HG02571 (cell line): ENCODE measurements around the gene BMPR1A.
"Not testable (repeated sequence)": the region's sequence is repeated elsewhere in the genome, so short reads cannot be mapped to it uniquely, and the experiment has no call there.

Source experiments
- ATAC-seq: cut with Tn5 transposase; IDR thresholded peaks from one replicate; pipeline ENCODE4 v1.9.1; 2021; ENCODE audit warnings: mild to moderate bottlenecking, moderate library complexity; ENCODE audit not compliant: unreplicated experiment

Gene BMPR1A

GRCh38 chr10:86728056-86728455 lies 28.4 kb upstream of the BMPR1A start:
- ATAC-seq = no peak

GRCh38 chr10:86729677-86730076 lies 26.7 kb upstream of the BMPR1A start:
- ATAC-seq = no peak

GRCh38 chr10:86730227-86730626 lies 26.2 kb upstream of the BMPR1A start:
- ATAC-seq = no peak

- no peak for ATAC-seq
These were observed 23.6 kb upstream of the BMPR1A start for GRCh38 chr10:86732771-86733170.

- ATAC-seq = no peak
These were observed 23.2 kb upstream of the BMPR1A start for GRCh38 chr10:86733260-86733671.

GRCh38 chr10:86734207-86734988 lies 22.0 kb upstream of the BMPR1A start:
- no peak for ATAC-seq

GRCh38 chr10:86735278-86735677 lies 21.1 kb upstream of the BMPR1A start:
- not testable (repeated sequence) for ATAC-seq

GRCh38 chr10:86742230-86742629 lies 14.2 kb upstream of the BMPR1A start:
- ATAC-seq = no peak

- ATAC-seq = no peak
These were observed 12.2 kb upstream of the BMPR1A start for GRCh38 chr10:86744067-86744725.

GRCh38 chr10:86747796-86748581 lies 8.4 kb upstream of the BMPR1A start:
- ATAC-seq = no peak

GRCh38 chr10:86749854-86750253 lies 6.6 kb upstream of the BMPR1A start:
- no peak for ATAC-seq

GRCh38 chr10:86751477-86751876 lies 4.9 kb upstream of the BMPR1A start:
- no peak for ATAC-seq

GRCh38 chr10:86752311-86752710 lies 4.1 kb upstream of the BMPR1A start:
- ATAC-seq = no peak

- no peak for ATAC-seq
These were observed 3.4 kb upstream of the BMPR1A start for GRCh38 chr10:86753051-86753450.

- no peak for ATAC-seq
These were observed 2.6 kb upstream of the BMPR1A start for GRCh38 chr10:86753638-86754434.

GRCh38 chr10:86755454-86755739 lies 1.0 kb upstream of the BMPR1A start:
- no peak for ATAC-seq

- ATAC-seq = peak; percentile 81
These were observed 494 bp upstream of the BMPR1A start for GRCh38 chr10:86755740-86756510.

- peak; percentile 5 for ATAC-seq
These were observed 924 bp downstream of the BMPR1A start for GRCh38 chr10:86757113-86757972.
